H1 (cell line): ENCODE data around the gene MYO7B. TPM values are rescaled to one million over a fixed set of nuclear protein-coding genes. Genes with fewer than 3 reads are reported as not detected.

ENCODE experiments used
- CTCF ChIA-PET: fragments of 300-600 bp; sonication (Branson Sonifier 250); formaldehyde crosslinking; loops from one replicate; lab custom pipeline; 2021; ENCODE audit not compliant: partially characterized antibody; lab: Charles Lee
- POLR2A ChIA-PET: fragments of 300-600 bp; sonication (Branson Sonifier 250); formaldehyde crosslinking; loops from one replicate; lab custom pipeline; 2021; ENCODE audit warnings: inconsistent platforms; ENCODE audit not compliant: partially characterized antibody; lab: Charles Lee
- DNase-seq, 2 experiments: peaks; one replicate each; pipeline versions ENCODE4 v3.0.0 to v3.0.0-alpha.2; 2010 to 2022; ENCODE audit warnings: low spot score in 2 of 2, low read depth in 1 of 2, mixed read lengths in 1 of 2
- FAIRE-seq: peaks from 2 replicates; lab custom pipeline; 2011; peaks lifted over from hg19 to GRCh38; lab: Jason Lieb, UNC
- H2AFZ ChIP-seq: 2 replicates; pipeline ENCODE4 v1.8.1; 2012; ENCODE audit warnings: low read length, inconsistent platforms
- H2AK5ac ChIP-seq: 2 replicates; pipeline ENCODE4 v1.6.1; 2013; ENCODE audit warnings: low read depth, low read length
- H2BK120ac ChIP-seq: replicated peaks from 2 replicates; pipeline ENCODE3; 2013; ENCODE audit warnings: low read depth, low read length, inconsistent platforms
- H2BK12ac ChIP-seq: 2 replicates; pipeline ENCODE4 v1.6.1; 2013; ENCODE audit warnings: low read depth, low read length
- H2BK15ac ChIP-seq: 2 replicates; pipeline ENCODE4 v1.6.1; 2013; ENCODE audit warnings: low read length
- H2BK20ac ChIP-seq: 2 replicates; pipeline ENCODE4 v1.6.1; 2013; ENCODE audit warnings: low read length
- H2BK5ac ChIP-seq: 2 replicates; pipeline ENCODE4 v1.6.1; 2013; ENCODE audit warnings: low read depth, low read length
- H3K14ac ChIP-seq: 2 replicates; pipeline ENCODE4 v1.6.1; 2013; ENCODE audit warnings: inconsistent platforms; ENCODE audit not compliant: insufficient read length
- H3K18ac ChIP-seq: 2 replicates; pipeline ENCODE4 v1.6.1; 2013; ENCODE audit warnings: low read length; ENCODE audit errors: extremely low read depth
- H3K23ac ChIP-seq: 2 replicates; pipeline ENCODE4 v1.6.1; 2013; ENCODE audit warnings: inconsistent platforms; ENCODE audit not compliant: insufficient read length
- H3K23me2 ChIP-seq: 2 replicates; pipeline ENCODE4 v1.6.1; 2013; ENCODE audit warnings: low read depth, low read length
- H3K27ac ChIP-seq: 2 replicates; pipeline ENCODE4 v1.6.1; 2011; ENCODE audit warnings: low read depth, low read length, inconsistent platforms
- H3K27me3 ChIP-seq, 4 experiments: replicated peaks in 1 of 4; 1 replicate in 1 of 4; 2 replicates in 3 of 4; pipeline versions ENCODE4 v1.6.1 to v1.8.1; 2011 to 2013; ENCODE audit warnings: low read length in 3 of 4, mild to moderate bottlenecking in 3 of 4, inconsistent platforms in 2 of 4, mixed read lengths in 2 of 4, moderate library complexity in 1 of 4; ENCODE audit not compliant: control insufficient read depth in 3 of 4, insufficient read depth in 3 of 4; ENCODE audit errors: extremely low read depth in 1 of 4
- H3K36me3 ChIP-seq, 4 experiments: 2 replicates each; pipeline versions ENCODE4 v1.6.1 to v1.8.1; 2011 to 2013; ENCODE audit warnings: mild to moderate bottlenecking in 4 of 4, low read length in 3 of 4, moderate library complexity in 2 of 4, control low read depth in 1 of 4, inconsistent platforms in 1 of 4; ENCODE audit not compliant: insufficient read depth in 4 of 4, control insufficient read depth in 2 of 4
- H3K4ac ChIP-seq: replicated peaks from 2 replicates; pipeline ENCODE3; 2013; ENCODE audit warnings: low read length, low read depth, mixed read lengths, inconsistent platforms; ENCODE audit not compliant: insufficient read length
- H3K4me1 ChIP-seq, 4 experiments: replicated peaks in 1 of 4; 1 replicate in 1 of 4; 2 replicates in 3 of 4; pipeline versions ENCODE4 v1.6.1 to v1.8.1; 2011 to 2013; ENCODE audit warnings: low read length in 3 of 4, inconsistent platforms in 2 of 4, mixed read lengths in 1 of 4; ENCODE audit not compliant: insufficient read depth in 4 of 4, control insufficient read depth in 3 of 4
- H3K4me2 ChIP-seq, 2 experiments: 2 replicates each; pipeline versions ENCODE4 v1.6.1 to v1.8.1; 2011 to 2013; ENCODE audit warnings: low read depth in 2 of 2, low read length in 2 of 2, control low read depth in 1 of 2, inconsistent platforms in 1 of 2, mild to moderate bottlenecking in 1 of 2; ENCODE audit not compliant: insufficient read depth in 1 of 2
- H3K4me3 ChIP-seq, 4 experiments: fragments of 200-600, 300-600 bp in 1 of 4; sonication (generic), shearing (Covaris generic), sonication (Bioruptor Twin) in 1 of 4; 2 replicates each; pipeline versions ENCODE4 v1.5.1 to v1.8.1; 2011 to 2016; ENCODE audit warnings: low read length in 4 of 4, low read depth in 3 of 4, control low read depth in 2 of 4, inconsistent platforms in 2 of 4, mild to moderate bottlenecking in 2 of 4, mixed read lengths in 1 of 4, moderate library complexity in 1 of 4; ENCODE audit not compliant: insufficient read depth in 2 of 4; ENCODE audit errors: extremely low read depth in 1 of 4
- H3K56ac ChIP-seq: replicated peaks from 2 replicates; pipeline ENCODE3; 2013; ENCODE audit warnings: low read depth, mild to moderate bottlenecking, mixed read lengths, low read length, inconsistent platforms; ENCODE audit not compliant: insufficient read length
- H3K79me1 ChIP-seq: 2 replicates; pipeline ENCODE4 v1.6.1; 2013; ENCODE audit warnings: low read depth, low read length, control low read depth
- H3K79me2 ChIP-seq, 2 experiments: 2 replicates each; pipeline versions ENCODE4 v1.6.1 to v1.8.1; 2012 to 2013; ENCODE audit warnings: low read length in 2 of 2, mild to moderate bottlenecking in 2 of 2, inconsistent platforms in 1 of 2; ENCODE audit not compliant: insufficient read depth in 2 of 2, control insufficient read depth in 1 of 2
- H3K9ac ChIP-seq, 4 experiments: replicated peaks in 1 of 4; 1 replicate in 1 of 4; 2 replicates in 3 of 4; pipeline versions ENCODE4 v1.6.1 to v1.8.1; 2011 to 2013; ENCODE audit warnings: low read depth in 3 of 4, low read length in 3 of 4, control low read depth in 2 of 4, mild to moderate bottlenecking in 2 of 4, moderate library complexity in 2 of 4, inconsistent platforms in 1 of 4; ENCODE audit errors: extremely low read depth in 1 of 4
- H3K9me3 ChIP-seq, 2 experiments: 2 replicates each; pipeline versions ENCODE4 v1.6.1 to v1.8.1; 2012 to 2013; ENCODE audit warnings: mild to moderate bottlenecking in 2 of 2, moderate library complexity in 2 of 2, control low read depth in 1 of 2, inconsistent platforms in 1 of 2, low read depth in 1 of 2, low read length in 1 of 2, mixed read lengths in 1 of 2; ENCODE audit not compliant: insufficient read depth in 2 of 2
- H4K20me1 ChIP-seq, 2 experiments: replicated peaks in 1 of 2; 2 replicates each; pipeline versions ENCODE3 to v1.8.1; 2011 to 2013; ENCODE audit warnings: inconsistent platforms in 2 of 2, low read length in 2 of 2, mild to moderate bottlenecking in 1 of 2; ENCODE audit not compliant: insufficient read depth in 2 of 2, control insufficient read depth in 1 of 2
- H4K5ac ChIP-seq: 2 replicates; pipeline ENCODE4 v1.6.1; 2013; ENCODE audit warnings: low read length, low read depth, mixed read lengths, inconsistent platforms; ENCODE audit not compliant: insufficient read length
- H4K8ac ChIP-seq: 2 replicates; pipeline ENCODE4 v1.8.0; 2013; ENCODE audit warnings: mild to moderate bottlenecking, moderate library complexity, low read length, inconsistent platforms; ENCODE audit not compliant: insufficient read depth; ENCODE audit errors: extremely low read depth
- H4K91ac ChIP-seq: replicated peaks from 2 replicates; pipeline ENCODE3; 2013; ENCODE audit warnings: low read length, mixed read lengths, inconsistent platforms; ENCODE audit not compliant: insufficient read length
- ATF2 ChIP-seq: IDR thresholded peaks from 2 replicates; pipeline ENCODE4 v1.6.1; 2012; ENCODE audit warnings: low read length, inconsistent platforms
- BRCA1 ChIP-seq: IDR thresholded peaks from 2 replicates; pipeline ENCODE4 v1.6.1; 2012; ENCODE audit warnings: low read depth, low read length, improper control_type of control experiment
- CBX8 ChIP-seq: fragments of 300-800, 300-1000 bp; sonication (generic); IDR thresholded peaks from 2 replicates; pipeline ENCODE4 v1.7.1; 2016; ENCODE audit warnings: low read depth, low read length, borderline replicate concordance
- CHD2 ChIP-seq: IDR thresholded peaks from 2 replicates; pipeline ENCODE4 v1.6.1; 2012; ENCODE audit warnings: low read length, improper control_type of control experiment
- RXRA ChIP-seq: IDR thresholded peaks from 2 replicates; pipeline ENCODE4 v1.6.1; 2011; ENCODE audit warnings: low read depth, mild to moderate bottlenecking, low read length, moderate library complexity; ENCODE audit not compliant: insufficient read depth
- SP1 ChIP-seq: IDR thresholded peaks from 2 replicates; pipeline ENCODE4 v1.6.1; 2011; ENCODE audit warnings: low read depth, low read length
- SRF ChIP-seq: IDR thresholded peaks from 2 replicates; pipeline ENCODE4 v1.6.1; 2011; ENCODE audit warnings: mild to moderate bottlenecking, low read depth, low read length, moderate library complexity
- SUZ12 ChIP-seq: fragments of 200-600 bp; sonication (generic); IDR thresholded peaks from 2 replicates; pipeline ENCODE4 v1.6.1; 2012; ENCODE audit warnings: mild to moderate bottlenecking, inconsistent platforms, low read length, moderate library complexity, mixed read lengths
- USF2 ChIP-seq: IDR thresholded peaks from 2 replicates; pipeline ENCODE4 v1.6.1; 2011; ENCODE audit warnings: low read length, improper control_type of control experiment
- WGBS, 2 experiments: shearing (Covaris generic) in 1 of 2; methylation state at CpG; one replicate each; pipeline versions ENCODE4 v1.1.6 to v1.1.7; 2013 to 2015; ENCODE audit warnings: low lambda C conversion rate in 2 of 2, mixed read lengths in 2 of 2, inconsistent platforms in 1 of 2, low coverage in 1 of 2, missing lambda C conversion rate in 1 of 2; ENCODE audit not compliant: insufficient replicate concordance in 2 of 2, insufficient coverage in 1 of 2, insufficient read length in 1 of 2; ENCODE audit errors: extremely low coverage in 1 of 2, missing lambda C conversion rate in 1 of 2; 5-methylcytosine and 5-hydroxymethylcytosine counted together
- polyA plus RNA-seq, 7 experiments: library from polyadenylated mRNA; depleted of rRNA in 3 of 7; stranded (reverse) in 5 of 7; unstranded in 2 of 7; fragments of >200 nt in 5 of 7; fragments of 200-250 nt in 2 of 7; gene quantifications; 1 replicate in 5 of 7; 2 replicates in 1 of 7; 4 replicates in 1 of 7; pipeline versions ENCODE4 v1.2.1 to v1.2.3, GENCODE V29; 2011 to 2013; ENCODE audit warnings: missing spikeins in 2 of 7, mixed read lengths in 2 of 7
- total RNA-seq: library from RNA; stranded (reverse); fragmentation: NEBNext Ultra II Directional; extraction: Animal tissue kit (Norgen Biotek cat#: 25700); gene quantifications from 2 replicates; pipeline ENCODE4 v1.2.1, GENCODE V29; 2021

MYO7B gene
- total and polyA plus RNA-seq, 2 of the 8 experiments (the other 6 are each of a cell fraction or from before 2014, with no cell fraction given), result not detected

GRCh38 chr2:127672341-127673224, 137.1 kb downstream of the MYO7B start:
- Histone ChIP-seq H3K79me1 (peaks cover 2% of the 10 kb centered on the region; the same call in 1 of the 2 replicates), H3K14ac (no peak overlapping the region), H2BK15ac (no peak overlapping the region; the same call in 1 of the 2 replicates), H3K79me2 (no peaks in the 10 kb centered on the region), H3K9me3 (no peaks in the 10 kb centered on the region), H3K18ac (no peak overlapping the region), H3K36me3 (no peaks in the 10 kb centered on the region), H4K5ac (no peak overlapping the region), H3K4me3 (no peak overlapping the region), H4K20me1 (no peaks in the 10 kb centered on the region), H4K8ac (no peak overlapping the region), H3K27ac (no peak overlapping the region), H3K56ac (no peak overlapping the region), H4K91ac (no peak overlapping the region), H2BK120ac (no peak overlapping the region), H2AK5ac (peak overlapping the region; percentile 49; the same call in 1 of the 2 replicates), H2BK12ac (no peak overlapping the region), H3K4me2 (no peak overlapping the region), H3K27me3 (peaks cover 10 to 52% (median 33%) of the 10 kb centered on the region in 4 experiments), H2BK20ac (no peak overlapping the region), H3K9ac (no peak overlapping the region), H3K4me1 (peaks cover 0 to 4% (median 0%) of the 10 kb centered on the region in 4 experiments; a peak in 3 of 7 replicates), H2AFZ (no peak overlapping the region), H3K23ac (no peak overlapping the region), H3K23me2 (peaks cover 2% of the 10 kb centered on the region; the same call in 1 of the 2 replicates), H3K4ac (no peak overlapping the region), H2BK5ac (no peak overlapping the region)
- no peak for FAIRE-seq
- ChIA-PET POLR2A (interaction anchor here (1.4 to 4.9 kb wide), 2 partner anchors 8 to 30 kb away, joined by 4 to 21 read pairs; no protein-coding TSS in a partner anchor), CTCF (interaction anchor here (1.5 to 3.2 kb wide), 4 partner anchors 23 to 106 kb away, joined by 4 to 13 read pairs (median 7); no protein-coding TSS in a partner anchor)
- WGBS, 2 experiments, result 83% methylated on average over 20 of the region's 20 CpGs; no CpG with 5 or more reads in 1 of the 2 experiments
- peak in 1 of 2 experiments; percentile 40 for DNase-seq
- TF ChIP-seq BRCA1 (no peak), CHD2 (no peak), CBX8 (no peak), SP1 (no peak), RXRA (no peak), SRF (no peak), SUZ12 (no peak), USF2 (no peak), ATF2 (no peak)
